MM.1S (cell line): ENCODE measurements around the gene ZNF277.

Experiments used
- CTCF ChIP-seq: fragments of 300-600 bp; sonication (generic); IDR thresholded peaks from 2 replicates; pipeline ENCODE4 v1.5.1; 2016; ENCODE audit warnings: antibody characterized with exemption, low read length, mixed read lengths
- EZH2 ChIP-seq: fragments of 300-600 bp; sonication (generic); optimal IDR thresholded peaks from 2 replicates; pipeline ENCODE3; 2017; ENCODE audit warnings: low read depth, mild to moderate bottlenecking, antibody characterized with exemption, low read length, mixed read lengths
- EZH2phosphoT487 ChIP-seq: fragments of 300-600 bp; sonication (generic); IDR thresholded peaks from 2 replicates; pipeline ENCODE4 v1.6.1; 2018; ENCODE audit warnings: antibody characterized with exemption, low read length

GRCh38 chr7:112202816-112203215, 3.7 kb upstream of the ZNF277 start:
- no peak for TF ChIP-seq CTCF
- TF ChIP-seq EZH2: no peak
- no peak for TF ChIP-seq EZH2phosphoT487
